K562 (cell line): ENCODE data around the gene TENM3. TPM values are rescaled to one million over a fixed set of nuclear protein-coding genes. Genes with fewer than 3 reads are reported as not detected.

Source experiments
- ATAC-seq: fragments of 200-7000 bp; cut with Tn5 transposase; 3 replicates; pipeline ENCODE4 v1.9.1; 2020; ENCODE audit warnings: moderate library complexity
- BruUV-seq: library from RNA; stranded (reverse); fragments of 400-500 nt; replicated peaks from 2 replicates; lab custom pipeline; 2021; lab: Mats Ljungman, UMichigan
- CTCF ChIA-PET: fragments of 300-600 bp; formaldehyde crosslinking; extraction: SDS; loops from one replicate; lab custom pipeline; 2021; ENCODE audit warnings: low intra/inter-chr PET ratio; lab: Yijun Ruan, JAX
- POLR2A ChIA-PET: fragments of 300-600, 350-650 bp; sonication (Branson Sonifier 250); formaldehyde crosslinking; extraction: SDS; loops from one replicate; lab custom pipeline; 2021; ENCODE audit warnings: antibody characterized with exemption, inconsistent platforms; lab: Yijun Ruan, JAX
- DNase-seq, 4 experiments: peaks; one replicate each; pipeline versions ENCODE4 v3.0.0 to v3.0.0-alpha.2; 2011 to 2018; ENCODE audit warnings: low spot score in 3 of 4, mixed read lengths in 3 of 4; ENCODE audit errors: extremely low read depth in 1 of 4
- FAIRE-seq: peaks from 2 replicates; lab custom pipeline; 2011; peaks lifted over from hg19 to GRCh38; lab: Jason Lieb, UNC
- H2AFZ ChIP-seq: 2 replicates; pipeline ENCODE4 v1.6.0; 2011; ENCODE audit warnings: low read depth, low read length, control low read depth, inconsistent platforms
- H3K27ac ChIP-seq: fragments of 200-600 bp; 3 replicates; pipeline ENCODE4 v1.8.0; 2011; ENCODE audit warnings: low read depth, mild to moderate bottlenecking, control low read depth, inconsistent platforms, low read length, moderate library complexity, mixed read lengths; ENCODE audit errors: extremely low read depth
- H3K27me3 ChIP-seq, 2 experiments: fragments of 300-600 bp in 1 of 2; 2 replicates in 1 of 2; 3 replicates in 1 of 2; pipeline versions ENCODE4 v1.6.0 to v1.8.0; 2011; ENCODE audit warnings: inconsistent platforms in 2 of 2, low read length in 2 of 2, mild to moderate bottlenecking in 1 of 2, mixed read lengths in 1 of 2, moderate library complexity in 1 of 2; ENCODE audit not compliant: control insufficient read depth in 2 of 2, insufficient read depth in 2 of 2
- H3K36me3 ChIP-seq: fragments of 300-600 bp; 3 replicates; pipeline ENCODE4 v1.8.0; 2011; ENCODE audit warnings: mild to moderate bottlenecking, low read length, inconsistent platforms; ENCODE audit not compliant: control insufficient read depth, insufficient read depth
- H3K4me1 ChIP-seq, 2 experiments: fragments of 200-600 bp in 1 of 2; replicated peaks in 1 of 2; 2 replicates in 1 of 2; 3 replicates in 1 of 2; pipeline versions ENCODE4 v1.5.1 to v1.8.0; 2011; ENCODE audit warnings: inconsistent platforms in 2 of 2, low read length in 2 of 2, mild to moderate bottlenecking in 1 of 2, mixed read lengths in 1 of 2, moderate library complexity in 1 of 2; ENCODE audit not compliant: control insufficient read depth in 2 of 2, insufficient read depth in 2 of 2
- H3K4me2 ChIP-seq: 2 replicates; pipeline ENCODE4 v1.6.1; 2011; ENCODE audit warnings: low read length, control low read depth, inconsistent platforms, mixed read lengths; ENCODE audit not compliant: insufficient read depth
- H3K4me3 ChIP-seq: fragments of 200-600 bp; sonication (generic), shearing (Covaris generic); 2 replicates; pipeline ENCODE4 v1.5.1; 2016; ENCODE audit warnings: control low read depth, inconsistent platforms
- H3K79me2 ChIP-seq: fragments of 200-600 bp; 3 replicates; pipeline ENCODE4 v1.8.0; 2011; ENCODE audit warnings: low read length, inconsistent platforms; ENCODE audit not compliant: control insufficient read depth, insufficient read depth
- H3K9ac ChIP-seq, 2 experiments: 2 replicates each; pipeline versions ENCODE4 v1.6.0 to v1.6.1; 2011; ENCODE audit warnings: low read depth in 2 of 2, low read length in 2 of 2, control low read depth in 1 of 2, inconsistent platforms in 1 of 2, mild to moderate bottlenecking in 1 of 2, mixed read lengths in 1 of 2; ENCODE audit not compliant: insufficient read depth in 1 of 2
- H3K9me1 ChIP-seq: one replicate; pipeline ENCODE4 v1.6.0; 2011; ENCODE audit warnings: inconsistent platforms, mild to moderate bottlenecking, low read length, moderate library complexity; ENCODE audit not compliant: control insufficient read depth, insufficient read depth
- H3K9me3 ChIP-seq: replicated peaks from 2 replicates; pipeline ENCODE4 v1.5.1; 2011; ENCODE audit warnings: low read depth, low read length, inconsistent platforms; ENCODE audit not compliant: control insufficient read depth, insufficient read depth
- H4K20me1 ChIP-seq: replicated peaks from 2 replicates; pipeline ENCODE4 v1.6.1; 2011; ENCODE audit warnings: low read length, inconsistent platforms, mixed read lengths; ENCODE audit not compliant: control insufficient read depth, insufficient read depth
- FOXA3 ChIP-seq, 2 experiments: fragments of 450-650 bp in 1 of 2; sonication (generic) in 1 of 2; formaldehyde crosslinking; IDR thresholded peaks in 1 of 2; conservative IDR thresholded peaks in 1 of 2; 2 replicates each; pipeline versions ENCODE4 v1.4.0 to v1.8.0; 2020 to 2022; ENCODE audit warnings: mild to moderate bottlenecking in 2 of 2, missing genetic modification reagents in 1 of 2
- FOXK2 ChIP-seq, 2 experiments: fragments of 450-650 bp; IDR thresholded peaks in 1 of 2; conservative IDR thresholded peaks in 1 of 2; 2 replicates each; pipeline ENCODE4 v1.6.1; 2016; ENCODE audit warnings: low read depth in 2 of 2, mild to moderate bottlenecking in 1 of 2
- HDAC6 ChIP-seq: IDR thresholded peaks from 2 replicates; pipeline ENCODE4 v1.6.1; 2012; ENCODE audit warnings: low read depth, mild to moderate bottlenecking, control low read depth, inconsistent platforms, low read length, moderate library complexity
- JUND ChIP-seq, 2 experiments: IDR thresholded peaks; 2 replicates in 1 of 2; 3 replicates in 1 of 2; pipeline ENCODE4 v1.6.1; 2011; ENCODE audit warnings: borderline replicate concordance in 2 of 2, low read depth in 2 of 2, low read length in 2 of 2, improper control_type of control experiment in 1 of 2, missing biosample characterization in 1 of 2, missing genetic modification characterization in 1 of 2, missing genetic modification reagents in 1 of 2
- POLR3A ChIP-seq: IDR thresholded peaks from 2 replicates; pipeline ENCODE4 v1.6.1; 2011; ENCODE audit warnings: borderline replicate concordance, mild to moderate bottlenecking, moderate library complexity; ENCODE audit not compliant: insufficient read length, insufficient read depth; ENCODE audit errors: extremely low read depth
- RBM14 ChIP-seq: fragments of 200-400 bp; formaldehyde crosslinking; IDR thresholded peaks from 2 replicates; pipeline ENCODE4 v1.6.1; 2018; ENCODE audit warnings: low read depth, mild to moderate bottlenecking, low read length, moderate library complexity, borderline replicate concordance; ENCODE audit not compliant: insufficient read depth
- SIN3A ChIP-seq, 2 experiments: fragments of 150-350 bp in 1 of 2; IDR thresholded peaks; 2 replicates each; pipeline ENCODE4 v1.6.1; 2011 to 2016; ENCODE audit warnings: borderline replicate concordance in 2 of 2, low read depth in 2 of 2, low read length in 2 of 2, mild to moderate bottlenecking in 2 of 2, moderate library complexity in 2 of 2; ENCODE audit not compliant: control insufficient read depth in 1 of 2
- SIN3B ChIP-seq: fragments of 450-650 bp; IDR thresholded peaks from 2 replicates; pipeline ENCODE4 v1.6.1; 2017; ENCODE audit warnings: low read depth, mild to moderate bottlenecking, moderate library complexity
- SRSF9 ChIP-seq: fragments of 200-400 bp; formaldehyde crosslinking; IDR thresholded peaks from 2 replicates; pipeline ENCODE4 v1.6.1; 2017; ENCODE audit warnings: low read depth, low read length, borderline replicate concordance
- ZFP36 ChIP-seq: fragments of 150-350 bp; IDR thresholded peaks from 2 replicates; pipeline ENCODE4 v1.6.1; 2018; ENCODE audit warnings: low read length, low read depth; ENCODE audit not compliant: partially characterized antibody
- ZNF280B ChIP-seq: fragments of 250-450 bp; sonication (Bioruptor Pico); IDR thresholded peaks from 2 replicates; pipeline ENCODE4 v1.5.1; 2021; ENCODE audit warnings: mild to moderate bottlenecking
- ZNF282 ChIP-seq: sonication (generic); formaldehyde crosslinking; IDR thresholded peaks from 2 replicates; pipeline ENCODE4 v1.8.1; 2023; ENCODE audit warnings: missing genetic modification reagents
- ZNF507 ChIP-seq: conservative IDR thresholded peaks from 2 replicates; pipeline ENCODE4 v1.6.1; 2017; ENCODE audit warnings: missing genetic modification characterization, missing compliant biosample characterization
- ZNF584 ChIP-seq: fragments of 200-800 bp; sonication (Bioruptor generic); IDR thresholded peaks from 2 replicates; pipeline ENCODE4 v1.6.1; 2016; ENCODE audit warnings: low read depth, mild to moderate bottlenecking, missing genetic modification characterization, missing compliant biosample characterization
- WGBS: fragments of 100-300 bp; shearing (Covaris generic); methylation state at CpG from one replicate; pipeline ENCODE4 v1.1.6; 2016; ENCODE audit warnings: low coverage, mixed read lengths; ENCODE audit not compliant: insufficient coverage; ENCODE audit errors: missing lambda C conversion rate; 5-methylcytosine and 5-hydroxymethylcytosine counted together
- in situ Hi-C: fragments of 300-500 bp; cut with MboI; formaldehyde crosslinking; loops from 4 replicates; pipeline ENCODE4 v1.15.0; 2018; ENCODE audit warnings: inconsistent platforms, mixed read lengths
- intact Hi-C: fragments of 100-400 bp; cut with micrococcal nuclease; formaldehyde crosslinking; loops from 2 replicates; pipeline ENCODE4 v1.14.2; 2022
- polyA plus RNA-seq, 8 experiments: library from polyadenylated mRNA; depleted of rRNA in 4 of 8; stranded (reverse) in 5 of 8; unstranded in 3 of 8; fragments of >200 nt; fragmentation: Nextera tagmentation in 2 of 8; fragmentation: Illumina TruSeq in 1 of 8; extraction: Ambion mirVana in 2 of 8; extraction: Trizol in 1 of 8; gene quantifications; 2 replicates each; pipeline versions ENCODE4 v1.2.1 to v1.2.3, GENCODE V29; 2011 to 2014; ENCODE audit warnings: inconsistent platforms in 1 of 8, missing spikeins in 1 of 8
- total RNA-seq, 7 experiments: library from RNA; depleted of rRNA in 6 of 7; stranded (reverse); fragments of >200 nt in 6 of 7; fragmentation: Illumina TruSeq in 2 of 7; extraction: Trizol in 2 of 7; gene quantifications; 2 replicates each; pipeline versions ENCODE4 v1.2.1 to v1.2.3, GENCODE V29; 2011 to 2021; ENCODE audit warnings: low replicate concordance in 1 of 7
- TF ChIP-seq, protein P1 (sequence below): fragments of 200-800 bp; sonication (Bioruptor generic); IDR thresholded peaks from 2 replicates; pipeline ENCODE4 v1.6.1; 2017; ENCODE audit warnings: missing genetic modification characterization, missing compliant biosample characterization
- TF ChIP-seq, protein P2 (sequence below): sonication (generic); formaldehyde crosslinking; IDR thresholded peaks from 2 replicates; pipeline ENCODE4 v1.4.0; 2020; ENCODE audit warnings: mild to moderate bottlenecking, missing genetic modification reagents

TENM3 gene
- total and polyA plus RNA-seq, 9 of the 15 experiments (the other 6 are each of a cell fraction or from before 2014, with no cell fraction given) = 0.01 to 0.02 TPM; not detected in 7

DNA sequence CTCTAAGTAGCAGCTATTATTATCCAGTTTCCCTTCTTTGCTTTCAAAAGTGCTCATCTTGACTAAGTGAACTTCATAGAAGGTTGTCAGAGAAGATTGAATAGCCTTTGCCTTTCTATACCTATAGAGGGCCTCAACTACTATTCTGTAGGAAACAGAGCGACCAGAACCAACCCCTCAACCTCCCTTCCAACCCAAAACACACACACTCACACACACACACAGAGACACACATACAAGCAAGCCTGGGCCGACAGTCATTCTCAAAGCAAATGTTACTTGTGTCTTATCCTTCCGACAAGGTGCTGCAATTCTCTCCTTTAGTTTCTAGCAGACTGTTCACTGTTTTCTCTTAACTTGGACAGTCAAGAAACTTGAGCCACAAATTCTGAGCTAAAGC, 472.3 kb downstream of the TENM3 start:
- ChIA-PET CTCF (no interaction called here), POLR2A (no interaction called here)
- no TSS peak for BruUV-seq
- H3K9ac ChIP-seq = no peak overlapping the region
- FAIRE-seq = no peak
- DNase-seq = no peak
- H3K9me1 ChIP-seq = no peaks in the 10 kb centered on the region
- intact Hi-C loops (no loop called here), in situ Hi-C loops (no loop called here)
- no peak overlapping the region for H3K27ac ChIP-seq
- H3K27me3 ChIP-seq = peaks cover 0 to 3% of the 10 kb centered on the region in 2 experiments; a peak in 1 of 5 replicates
- no peaks in the 10 kb centered on the region for H3K36me3 ChIP-seq
- no peaks in the 10 kb centered on the region for H4K20me1 ChIP-seq
- H3K4me1 ChIP-seq = no peaks in the 10 kb centered on the region
- no peak overlapping the region for H2AFZ ChIP-seq
- no peak for ATAC-seq
- no peaks in the 10 kb centered on the region for H3K9me3 ChIP-seq
- H3K79me2 ChIP-seq = no peaks in the 10 kb centered on the region
- H3K4me3 ChIP-seq = no peak overlapping the region
- H3K4me2 ChIP-seq = no peak overlapping the region
- WGBS = 0% methylated on average over 3 of the region's 3 CpGs
- TF ChIP-seq JUND (IDR thresholded peaks at IDR 0.05; ENCODE audit: borderline replicate concordance, low read depth, low read length) (no peak), JUND (tag; IDR thresholded peaks at IDR 0.05; ENCODE audit: borderline replicate concordance, low read depth, low read length) (no peak), ZNF280B (CRISPR knock-in tag) (no peak), ZNF282 (no peak), HDAC6 (no peak), FOXA3 (CRISPR knock-in tag; conservative IDR thresholded peaks at IDR 0.05 in 1 of 2, IDR thresholded peaks at IDR 0.05 in 1 of 2) (no peak), ZNF584 (CRISPR knock-in tag) (no peak), ZNF507 (tag) (no peak), RBM14 (no peak), ZFP36 (no peak), SRSF9 (no peak), SIN3B (no peak), POLR3A (no peak), FOXK2 (conservative IDR thresholded peaks at IDR 0.05 in 1 of 2, IDR thresholded peaks at IDR 0.05 in 1 of 2; ENCODE audit: low read depth in 2 of 2) (no peak), SIN3A (IDR thresholded peaks at IDR 0.05; ENCODE audit: borderline replicate concordance in 2 of 2, control insufficient read depth in 1 of 2, low read depth in 2 of 2, low read length in 2 of 2) (no peak)
- TF ChIP-seq, protein P1, sequence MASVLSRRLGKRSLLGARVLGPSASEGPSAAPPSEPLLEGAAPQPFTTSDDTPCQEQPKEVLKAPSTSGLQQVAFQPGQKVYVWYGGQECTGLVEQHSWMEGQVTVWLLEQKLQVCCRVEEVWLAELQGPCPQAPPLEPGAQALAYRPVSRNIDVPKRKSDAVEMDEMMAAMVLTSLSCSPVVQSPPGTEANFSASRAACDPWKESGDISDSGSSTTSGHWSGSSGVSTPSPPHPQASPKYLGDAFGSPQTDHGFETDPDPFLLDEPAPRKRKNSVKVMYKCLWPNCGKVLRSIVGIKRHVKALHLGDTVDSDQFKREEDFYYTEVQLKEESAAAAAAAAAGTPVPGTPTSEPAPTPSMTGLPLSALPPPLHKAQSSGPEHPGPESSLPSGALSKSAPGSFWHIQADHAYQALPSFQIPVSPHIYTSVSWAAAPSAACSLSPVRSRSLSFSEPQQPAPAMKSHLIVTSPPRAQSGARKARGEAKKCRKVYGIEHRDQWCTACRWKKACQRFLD (CRISPR knock-in tag) = no peak
- TF ChIP-seq, protein P2, sequence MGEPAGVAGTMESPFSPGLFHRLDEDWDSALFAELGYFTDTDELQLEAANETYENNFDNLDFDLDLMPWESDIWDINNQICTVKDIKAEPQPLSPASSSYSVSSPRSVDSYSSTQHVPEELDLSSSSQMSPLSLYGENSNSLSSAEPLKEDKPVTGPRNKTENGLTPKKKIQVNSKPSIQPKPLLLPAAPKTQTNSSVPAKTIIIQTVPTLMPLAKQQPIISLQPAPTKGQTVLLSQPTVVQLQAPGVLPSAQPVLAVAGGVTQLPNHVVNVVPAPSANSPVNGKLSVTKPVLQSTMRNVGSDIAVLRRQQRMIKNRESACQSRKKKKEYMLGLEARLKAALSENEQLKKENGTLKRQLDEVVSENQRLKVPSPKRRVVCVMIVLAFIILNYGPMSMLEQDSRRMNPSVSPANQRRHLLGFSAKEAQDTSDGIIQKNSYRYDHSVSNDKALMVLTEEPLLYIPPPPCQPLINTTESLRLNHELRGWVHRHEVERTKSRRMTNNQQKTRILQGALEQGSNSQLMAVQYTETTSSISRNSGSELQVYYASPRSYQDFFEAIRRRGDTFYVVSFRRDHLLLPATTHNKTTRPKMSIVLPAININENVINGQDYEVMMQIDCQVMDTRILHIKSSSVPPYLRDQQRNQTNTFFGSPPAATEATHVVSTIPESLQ (CRISPR knock-in tag) = no peak
